ENCODE data around the gene RIMBP2.

- TF ChIP-seq CTCF (IDR thresholded peaks at IDR 0.05) (no peak), POLR2A (IDR thresholded peaks at IDR 0.05) (no peak), EP300 (IDR thresholded peaks at IDR 0.05) (no peak)
These were observed 123.5 kb downstream of the RIMBP2 start for GRCh38 chr12:130592641-130593040.

All from tibial nerve (tissue), 4 donors.